Calu3 (cell line): ENCODE data around the gene NKD1. TPM values are rescaled to one million over a fixed set of nuclear protein-coding genes. Genes with fewer than 3 reads are reported as not detected.

ENCODE experiments used
- BruUV-seq: library from RNA; stranded (reverse); fragments of 400-500 nt; replicated peaks from 2 replicates; lab custom pipeline; 2021; lab: Mats Ljungman, UMichigan
- CTCF ChIA-PET: fragments of 300-600 bp; sonication (Branson Sonifier 250); formaldehyde crosslinking; loops from one replicate; lab custom pipeline; 2022; ENCODE audit warnings: antibody characterized with exemption; lab: Charles Lee
- DNase-seq: peaks from one replicate; pipeline ENCODE4 v3.0.0; 2022
- H3K27ac Mint-ChIP-seq: one replicate; pipeline ENCODE4 v1.8.0; 2022; ENCODE audit warnings: mixed read lengths; ENCODE audit not compliant: unreplicated experiment
- H3K27me3 Mint-ChIP-seq: one replicate; pipeline ENCODE4 v1.8.0; 2022; ENCODE audit warnings: mixed read lengths; ENCODE audit not compliant: unreplicated experiment
- H3K36me3 Mint-ChIP-seq: one replicate; pipeline ENCODE4 v1.8.0; 2022; ENCODE audit warnings: mild to moderate bottlenecking, moderate library complexity, mixed read lengths; ENCODE audit not compliant: insufficient read depth, unreplicated experiment
- H3K4me1 Mint-ChIP-seq: one replicate; pipeline ENCODE4 v1.8.0; 2022; ENCODE audit warnings: mild to moderate bottlenecking, low read depth, mixed read lengths; ENCODE audit not compliant: unreplicated experiment
- H3K4me3 Mint-ChIP-seq: one replicate; pipeline ENCODE4 v1.8.0; 2022; ENCODE audit warnings: mild to moderate bottlenecking, low read depth, moderate library complexity, mixed read lengths; ENCODE audit not compliant: unreplicated experiment
- H3K9me3 Mint-ChIP-seq: one replicate; pipeline ENCODE4 v1.8.0; 2022; ENCODE audit warnings: low read depth, mixed read lengths; ENCODE audit not compliant: unreplicated experiment
- intact Hi-C: fragments of 100-400 bp; cut with micrococcal nuclease; formaldehyde crosslinking; loops from one replicate; pipeline ENCODE4 v1.10.0; 2022; ENCODE audit not compliant: unreplicated experiment
- total RNA-seq: library from RNA; stranded (reverse); gene quantifications from 2 replicates; pipeline ENCODE4 v1.2.3, GENCODE V29; 2022
- TF ChIP-seq, protein P1 (sequence below): fragments of 200-600 bp; IDR thresholded peaks from one replicate; pipeline ENCODE4 v1.8.0; 2022; ENCODE audit warnings: antibody characterized with exemption; ENCODE audit not compliant: unreplicated experiment

NKD1 gene
- total RNA-seq, 1 experiment from 2014 or later = 0.31 TPM

DNA sequence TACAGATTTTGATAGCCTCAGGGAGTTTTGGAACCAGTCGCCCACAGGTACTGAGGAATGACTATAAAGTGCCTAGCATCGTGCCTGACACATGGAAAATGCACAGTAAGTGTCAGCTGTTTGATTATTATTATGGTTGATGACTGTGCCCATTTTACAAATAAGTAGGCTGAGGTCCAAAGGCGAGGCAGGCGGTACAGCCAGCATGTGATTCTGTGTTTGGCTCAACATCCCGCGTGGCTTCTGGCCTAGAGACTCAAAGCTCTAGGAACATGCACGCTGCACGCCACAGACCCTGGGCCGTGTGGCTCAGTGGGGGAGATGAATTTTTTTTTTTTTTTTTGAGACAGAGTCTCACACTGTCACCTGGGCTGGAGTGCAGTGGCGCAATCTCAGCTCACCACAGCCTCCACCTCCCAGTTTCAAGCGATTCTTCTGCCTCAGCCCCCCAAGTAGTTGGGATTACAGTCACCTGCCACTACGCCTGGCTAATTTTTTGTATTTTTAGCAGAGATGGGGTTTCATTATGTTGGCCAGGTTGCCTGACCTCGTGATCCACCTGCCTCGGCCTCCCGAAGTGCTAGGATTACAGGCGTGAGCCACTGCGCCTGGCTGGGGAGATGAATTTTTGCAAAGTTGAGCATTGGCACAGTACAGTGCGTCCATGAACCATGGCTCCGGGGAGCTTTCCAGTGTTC, 57.7 kb downstream of the NKD1 start:
- peaks cover 65% of the 10 kb centered on the region for H3K27me3 Mint-ChIP-seq
- TF ChIP-seq, protein P1, sequence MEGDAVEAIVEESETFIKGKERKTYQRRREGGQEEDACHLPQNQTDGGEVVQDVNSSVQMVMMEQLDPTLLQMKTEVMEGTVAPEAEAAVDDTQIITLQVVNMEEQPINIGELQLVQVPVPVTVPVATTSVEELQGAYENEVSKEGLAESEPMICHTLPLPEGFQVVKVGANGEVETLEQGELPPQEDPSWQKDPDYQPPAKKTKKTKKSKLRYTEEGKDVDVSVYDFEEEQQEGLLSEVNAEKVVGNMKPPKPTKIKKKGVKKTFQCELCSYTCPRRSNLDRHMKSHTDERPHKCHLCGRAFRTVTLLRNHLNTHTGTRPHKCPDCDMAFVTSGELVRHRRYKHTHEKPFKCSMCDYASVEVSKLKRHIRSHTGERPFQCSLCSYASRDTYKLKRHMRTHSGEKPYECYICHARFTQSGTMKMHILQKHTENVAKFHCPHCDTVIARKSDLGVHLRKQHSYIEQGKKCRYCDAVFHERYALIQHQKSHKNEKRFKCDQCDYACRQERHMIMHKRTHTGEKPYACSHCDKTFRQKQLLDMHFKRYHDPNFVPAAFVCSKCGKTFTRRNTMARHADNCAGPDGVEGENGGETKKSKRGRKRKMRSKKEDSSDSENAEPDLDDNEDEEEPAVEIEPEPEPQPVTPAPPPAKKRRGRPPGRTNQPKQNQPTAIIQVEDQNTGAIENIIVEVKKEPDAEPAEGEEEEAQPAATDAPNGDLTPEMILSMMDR = no peak
- H3K9me3 Mint-ChIP-seq = no peaks in the 10 kb centered on the region
- no peaks in the 10 kb centered on the region for H3K36me3 Mint-ChIP-seq
- no peak overlapping the region for H3K27ac Mint-ChIP-seq
- DNase-seq = no peak
- CTCF ChIA-PET = no interaction called here
- H3K4me1 Mint-ChIP-seq = no peaks in the 10 kb centered on the region
- H3K4me3 Mint-ChIP-seq = no peak overlapping the region
- no TSS peak for BruUV-seq
- intact Hi-C loops = no loop called here

DNA sequence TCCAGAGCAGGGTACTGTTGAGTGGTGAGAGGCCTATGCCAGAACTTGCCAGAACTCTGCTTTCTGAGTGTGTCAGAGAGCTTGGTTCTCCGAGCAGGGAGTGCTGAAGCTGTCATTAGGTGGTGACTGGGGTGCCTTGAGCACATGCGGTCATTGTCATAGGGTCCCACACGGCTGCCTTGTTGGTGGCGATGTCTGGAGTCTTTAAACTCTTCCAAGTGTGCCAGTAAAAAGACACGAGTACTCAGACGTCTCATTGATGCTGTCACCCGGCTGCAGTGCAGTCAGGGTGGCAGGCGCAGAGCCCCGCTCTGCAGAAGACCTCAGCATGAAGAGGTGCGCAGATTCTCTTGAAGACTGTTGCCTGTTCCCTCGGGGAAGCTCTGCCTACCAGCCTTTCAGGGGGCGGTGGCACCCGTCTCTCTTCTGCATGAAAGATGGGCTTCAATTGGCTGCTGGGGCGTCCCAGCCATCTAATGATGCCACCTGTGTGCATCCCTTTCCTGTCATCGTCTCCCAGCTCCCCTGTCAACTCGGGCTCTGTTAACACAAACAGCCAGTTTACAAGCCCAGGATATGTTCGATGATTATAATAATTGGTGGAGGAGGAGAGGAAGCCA, 58.3 kb downstream of the NKD1 start:
- H3K4me3 Mint-ChIP-seq = no peak overlapping the region
- CTCF ChIA-PET = no interaction called here
- no peaks in the 10 kb centered on the region for H3K9me3 Mint-ChIP-seq
- H3K4me1 Mint-ChIP-seq = peaks cover 6% of the 10 kb centered on the region
- no peaks in the 10 kb centered on the region for H3K36me3 Mint-ChIP-seq
- BruUV-seq = no TSS peak
- intact Hi-C loops = no loop called here
- H3K27ac Mint-ChIP-seq = no peak overlapping the region
- TF ChIP-seq, protein P1 = no peak
- no peak for DNase-seq
- peaks cover 61% of the 10 kb centered on the region for H3K27me3 Mint-ChIP-seq

DNA sequence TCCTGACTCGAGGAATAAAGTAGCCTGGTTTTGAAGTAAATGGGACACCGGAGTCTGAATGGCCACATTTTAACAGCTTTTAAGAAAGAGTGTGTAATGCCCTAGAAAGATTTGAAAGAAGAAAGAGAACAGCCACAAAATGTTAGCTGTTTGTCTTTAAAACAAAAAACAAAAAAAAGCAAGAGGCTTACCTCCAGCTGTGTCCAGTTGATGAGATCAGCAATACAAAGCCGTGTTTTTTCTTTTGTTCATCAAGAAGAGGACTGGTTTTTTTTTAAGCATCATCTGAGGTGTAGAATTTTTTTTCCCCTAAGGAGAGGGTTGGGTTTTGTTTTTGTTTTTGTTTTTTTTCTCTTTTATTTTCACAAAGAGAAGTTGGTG, 58.8 kb downstream of the NKD1 start:
- TF ChIP-seq, protein P1 = no peak
- no peaks in the 10 kb centered on the region for H3K36me3 Mint-ChIP-seq
- no TSS peak for BruUV-seq
- no peak for DNase-seq
- peaks cover 10% of the 10 kb centered on the region for H3K4me1 Mint-ChIP-seq
- no peak overlapping the region for H3K4me3 Mint-ChIP-seq
- H3K9me3 Mint-ChIP-seq = no peaks in the 10 kb centered on the region
- intact Hi-C loops = no loop called here
- CTCF ChIA-PET = no interaction called here
- H3K27me3 Mint-ChIP-seq = peaks cover 59% of the 10 kb centered on the region
- no peak overlapping the region for H3K27ac Mint-ChIP-seq

DNA sequence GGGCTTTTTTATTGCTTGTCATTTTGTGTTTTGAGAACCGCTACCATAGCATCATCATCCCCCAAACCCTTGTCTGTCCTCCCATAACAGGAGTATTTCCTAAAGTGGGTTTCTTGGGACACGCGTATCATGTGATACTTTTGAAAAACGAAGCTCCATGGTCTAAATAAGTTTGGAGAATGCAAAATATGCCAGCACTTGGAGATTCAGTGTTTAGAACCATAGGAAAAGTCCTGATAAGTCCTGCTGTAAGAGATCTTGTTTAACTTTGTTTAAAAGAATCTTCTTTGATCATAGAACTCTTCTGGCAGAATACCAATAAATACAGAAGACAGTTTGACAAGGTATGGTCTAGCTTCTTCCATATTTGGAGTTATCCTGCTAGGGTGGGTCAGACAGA, 59.3 kb downstream of the NKD1 start:
- no peaks in the 10 kb centered on the region for H3K36me3 Mint-ChIP-seq
- no peak overlapping the region for H3K4me3 Mint-ChIP-seq
- TF ChIP-seq, protein P1 = no peak
- H3K4me1 Mint-ChIP-seq = peaks cover 10% of the 10 kb centered on the region
- CTCF ChIA-PET = no interaction called here
- no peak for DNase-seq
- BruUV-seq = no TSS peak
- H3K9me3 Mint-ChIP-seq = no peaks in the 10 kb centered on the region
- H3K27me3 Mint-ChIP-seq = peaks cover 59% of the 10 kb centered on the region
- intact Hi-C loops = no loop called here
- no peak overlapping the region for H3K27ac Mint-ChIP-seq
